GM23248 (cell line): ENCODE results near the gene RAB39A.

Experiments used
- EZH2 ChIP-seq: fragments of 200-600 bp; sonication (generic); IDR thresholded peaks from 2 replicates; pipeline ENCODE4 v1.6.1; 2018; ENCODE audit warnings: antibody characterized with exemption, mild to moderate bottlenecking; ENCODE audit not compliant: insufficient read depth, poor library complexity, severe bottlenecking
- EZH2phosphoT487 ChIP-seq: fragments of 200-600 bp; sonication (generic); IDR thresholded peaks from 2 replicates; pipeline ENCODE4 v1.6.1; 2018; ENCODE audit warnings: antibody characterized with exemption, moderate library complexity, mild to moderate bottlenecking, low read depth; ENCODE audit not compliant: insufficient read depth

- no peak for TF ChIP-seq EZH2
- TF ChIP-seq EZH2phosphoT487: no peak
These were observed 28.9 kb downstream of the RAB39A start for GRCh38 chr11:107957109-107957588.
